ENCODE data around the gene NR5A2.
A peak's percentile ranks its signal among the peaks of the same experiment; 100 is the strongest.

The NR5A2 gene

GRCh38 chr1:200053646-200054045, 26.1 kb downstream of the NR5A2 start:
- FAIRE-seq (no peak), DNase-seq (ENCODE audit: insufficient read length, low spot score) (no peak)

GRCh38 chr1:200058341-200058740, 30.8 kb downstream of the NR5A2 start:
- FAIRE-seq (no peak), DNase-seq (ENCODE audit: insufficient read length, low spot score) (no peak)

GRCh38 chr1:200062143-200062542, 34.6 kb downstream of the NR5A2 start:
- FAIRE-seq (no peak), DNase-seq (ENCODE audit: insufficient read length, low spot score) (no peak)

- DNase-seq (ENCODE audit: insufficient read length, low spot score) (no peak), FAIRE-seq (no peak)
These were observed 45.3 kb downstream of the NR5A2 start for GRCh38 chr1:200072636-200073285.

- no peak for DNase-seq (ENCODE audit: insufficient read length, low spot score)
- no peak for FAIRE-seq
These were observed 45.8 kb downstream of the NR5A2 start for GRCh38 chr1:200073286-200073637.

GRCh38 chr1:200075522-200075921, 48.0 kb downstream of the NR5A2 start:
- DNase-seq (ENCODE audit: insufficient read length, low spot score) (no peak), FAIRE-seq (no peak)

- DNase-seq (ENCODE audit: insufficient read length, low spot score) (peak; percentile 71), FAIRE-seq (peak; percentile 49)
These were observed 48.5 kb downstream of the NR5A2 start for GRCh38 chr1:200075938-200076546.

GRCh38 chr1:200079232-200079940, 51.9 kb downstream of the NR5A2 start:
- FAIRE-seq, result no peak
- no peak for DNase-seq (ENCODE audit: insufficient read length, low spot score)

- DNase-seq (ENCODE audit: insufficient read length, low spot score) (no peak), FAIRE-seq (no peak)
These were observed 53.9 kb downstream of the NR5A2 start for GRCh38 chr1:200081151-200081968.

GRCh38 chr1:200081969-200082245, 54.4 kb downstream of the NR5A2 start:
- FAIRE-seq, result no peak
- DNase-seq (ENCODE audit: insufficient read length, low spot score), result no peak

- no peak for FAIRE-seq
These were observed 54.8 kb downstream of the NR5A2 start for GRCh38 chr1:200082329-200082728.

GRCh38 chr1:200090252-200091159, 63.0 kb downstream of the NR5A2 start:
- FAIRE-seq, result no peak

More at GRCh38 chr1:200082329-200082728, 54.8 kb downstream of the NR5A2 start:
- DNase-seq (ENCODE audit: insufficient read length, low spot score), result no peak

GRCh38 chr1:200095057-200095577, 67.6 kb downstream of the NR5A2 start:
- FAIRE-seq, result no peak

More at GRCh38 chr1:200090252-200091159, 63.0 kb downstream of the NR5A2 start:
- DNase-seq (ENCODE audit: insufficient read length, low spot score), result peak; percentile 27

GRCh38 chr1:200096774-200097173, 69.3 kb downstream of the NR5A2 start:
- no peak for FAIRE-seq

More at GRCh38 chr1:200095057-200095577, 67.6 kb downstream of the NR5A2 start:
- DNase-seq (ENCODE audit: insufficient read length, low spot score), result no peak

GRCh38 chr1:200099040-200099439, 71.5 kb downstream of the NR5A2 start:
- FAIRE-seq, result no peak
- no peak for DNase-seq (ENCODE audit: insufficient read length, low spot score)

More at GRCh38 chr1:200096774-200097173, 69.3 kb downstream of the NR5A2 start:
- DNase-seq (ENCODE audit: insufficient read length, low spot score), result no peak

GRCh38 chr1:200103966-200104583, 76.6 kb downstream of the NR5A2 start:
- no peak for FAIRE-seq
- no peak for DNase-seq (ENCODE audit: insufficient read length, low spot score)

GRCh38 chr1:200107004-200107470, 79.5 kb downstream of the NR5A2 start:
- DNase-seq (ENCODE audit: insufficient read length, low spot score) (no peak), FAIRE-seq (no peak)

GRCh38 chr1:200108659-200109058, 81.1 kb downstream of the NR5A2 start:
- FAIRE-seq (no peak), DNase-seq (ENCODE audit: insufficient read length, low spot score) (no peak)

- DNase-seq (ENCODE audit: insufficient read length, low spot score), result no peak
- FAIRE-seq, result no peak
These were observed 84.8 kb downstream of the NR5A2 start for GRCh38 chr1:200112290-200112689.
